GM18505 (cell line): Measurements from ENCODE around the gene AKAP13.
A peak's percentile ranks its signal among the peaks of the same experiment; 100 is the strongest.
"Not testable (repeated sequence)": the region's sequence is repeated elsewhere in the genome, so short reads cannot be mapped to it uniquely, and the experiment has no call there.

Experiments
- ATAC-seq: cut with Tn5 transposase; IDR thresholded peaks from one replicate; pipeline ENCODE4 v1.9.1; 2021; ENCODE audit not compliant: unreplicated experiment
- POLR2A ChIP-seq: IDR thresholded peaks from 4 replicates; pipeline ENCODE4 v1.6.1; 2011; ENCODE audit warnings: borderline replicate concordance; ENCODE audit not compliant: insufficient read depth, insufficient read length; ENCODE audit errors: extremely low read depth

Gene AKAP13

DNA sequence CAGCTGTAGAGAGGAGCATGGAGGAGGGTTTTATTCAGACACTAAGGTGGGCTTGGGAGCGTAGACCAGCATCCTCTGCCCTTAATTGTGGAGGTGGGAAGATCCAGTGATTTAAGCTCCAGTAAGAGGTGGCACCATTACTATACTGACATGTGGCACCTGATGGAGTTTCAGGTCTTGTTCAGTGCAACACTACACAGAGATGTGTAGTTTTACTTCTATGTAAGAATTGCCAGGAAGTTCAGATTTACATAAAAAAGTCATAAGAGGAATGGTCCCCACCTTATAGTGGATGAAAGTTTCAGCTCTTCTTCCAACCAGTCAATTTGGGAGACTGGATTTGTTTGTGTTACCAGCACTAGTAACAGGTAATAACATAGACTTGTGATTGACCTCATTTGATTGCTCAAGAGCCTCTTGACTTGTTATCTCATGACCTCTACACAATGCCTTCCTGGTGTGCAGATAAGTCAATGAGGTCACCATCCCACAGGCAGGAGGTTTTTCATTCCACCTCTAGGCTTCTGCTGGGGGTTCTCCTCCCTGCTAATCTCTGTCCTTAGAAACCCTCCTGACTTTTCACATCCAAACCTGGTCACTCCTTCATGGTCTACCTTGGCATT, 33.8 kb upstream of the AKAP13 start:
- not testable (repeated sequence) for ATAC-seq

DNA sequence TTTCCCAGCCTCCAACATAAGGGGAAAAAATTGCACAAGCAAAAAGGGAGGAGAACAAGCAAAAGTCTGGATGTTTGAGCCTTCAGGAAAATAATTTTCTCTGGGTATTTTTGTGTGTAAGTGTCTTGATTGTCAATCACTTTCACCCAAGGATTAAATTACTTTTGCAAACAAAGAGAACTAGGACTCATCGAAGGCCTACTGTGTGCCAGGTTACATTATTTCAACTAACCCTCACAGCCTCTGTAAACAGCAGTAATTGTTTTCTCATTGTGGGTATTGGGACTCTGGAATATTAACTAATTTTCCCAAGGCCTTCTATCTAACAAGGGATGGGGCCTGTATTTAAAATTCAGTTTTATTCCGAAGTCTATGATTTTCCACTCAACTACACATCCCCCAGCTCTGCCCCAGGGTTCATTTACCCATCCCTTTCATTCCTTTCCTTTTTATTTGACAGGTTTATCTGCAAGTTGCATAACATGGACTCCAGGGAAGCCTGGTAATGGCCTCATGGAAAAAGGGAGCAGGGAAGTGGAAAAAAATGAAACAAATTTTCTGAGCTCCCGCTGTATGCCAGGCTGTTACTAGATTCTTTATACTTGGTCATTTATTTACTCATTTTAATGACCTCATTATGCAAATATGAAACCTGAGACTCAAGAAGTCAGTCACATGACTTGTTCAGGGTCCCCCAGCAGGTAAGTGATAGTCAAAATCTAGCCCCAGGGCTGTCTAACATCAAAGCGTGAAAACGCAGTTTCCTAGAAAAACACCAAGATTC, 32.9 kb upstream of the AKAP13 start:
- not testable (repeated sequence) for ATAC-seq

DNA sequence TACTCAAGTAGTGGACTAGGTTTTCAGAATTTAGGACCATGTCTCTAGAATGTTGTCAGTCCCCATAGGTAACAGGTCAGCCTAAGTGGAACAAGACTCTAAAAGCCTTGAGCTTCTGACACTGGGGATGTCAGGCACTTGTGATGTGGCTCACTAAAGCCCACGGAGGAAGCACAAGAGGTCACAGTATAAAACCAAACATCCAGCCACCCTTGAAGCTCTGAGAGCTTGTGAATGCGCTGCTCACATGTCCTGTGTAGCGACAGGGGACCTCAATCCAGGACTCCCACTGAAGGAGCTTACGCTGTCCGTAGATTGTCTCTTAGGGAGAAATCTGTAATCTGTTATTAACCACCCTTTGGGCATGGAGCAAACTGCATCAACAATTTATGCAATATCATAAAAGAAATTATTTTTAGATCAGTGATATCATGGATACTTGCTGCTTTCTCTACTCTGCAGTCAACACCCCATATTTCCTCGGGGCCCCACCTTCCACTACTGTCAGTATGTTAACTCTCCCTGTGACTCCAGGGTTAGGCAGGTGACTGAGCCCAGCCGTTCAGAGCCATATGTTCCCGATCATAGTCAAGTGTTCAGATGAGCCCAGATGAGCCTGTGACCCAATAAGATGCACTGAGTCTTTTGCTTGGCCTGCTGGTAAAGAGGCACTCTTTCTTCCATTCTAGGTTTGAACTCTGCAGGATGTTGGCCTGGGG, 32.2 kb upstream of the AKAP13 start:
- not testable (repeated sequence) for ATAC-seq

- ATAC-seq = not testable (repeated sequence)
Measured at GRCh38 chr15:85349062-85349461, 31.3 kb upstream of the AKAP13 start.

DNA sequence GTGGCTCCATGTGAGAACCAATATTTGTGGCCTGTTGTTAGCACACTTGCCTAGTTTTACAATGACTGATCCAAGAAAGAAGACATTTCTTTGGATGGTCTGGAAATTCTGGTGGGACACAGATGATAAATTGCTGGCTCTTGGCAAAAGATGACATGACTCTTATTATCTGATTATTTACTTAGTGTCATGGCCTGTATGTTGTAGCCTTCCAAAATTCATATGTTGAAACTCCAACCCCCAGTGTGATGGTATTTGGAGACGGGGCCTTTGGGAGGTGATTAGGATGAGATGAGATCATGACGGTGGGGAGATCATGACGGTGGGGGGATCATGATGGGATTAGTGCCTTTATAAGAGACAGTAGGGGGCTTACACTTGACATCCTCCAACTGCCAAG, 30.0 kb upstream of the AKAP13 start:
- no peak for TF ChIP-seq POLR2A
- ATAC-seq = no peak

DNA sequence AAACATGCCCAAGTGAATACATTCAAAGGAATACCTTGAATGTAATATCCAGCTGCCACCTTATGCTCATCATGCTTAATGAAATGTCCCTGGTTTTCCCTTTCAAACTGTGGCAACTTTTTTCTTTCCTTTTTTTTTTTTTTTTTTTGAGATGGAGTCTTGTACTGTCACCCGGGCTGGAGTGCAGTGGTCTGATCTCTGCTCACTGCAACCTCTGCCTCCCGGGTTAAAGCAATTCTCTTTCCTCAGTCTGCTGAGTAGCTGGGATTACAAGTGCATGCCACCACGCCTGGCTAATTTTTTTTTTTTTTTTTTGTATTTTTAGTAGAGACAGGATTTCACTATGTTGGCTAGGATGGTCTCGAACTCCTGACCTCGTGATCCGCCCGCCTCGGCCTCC, 28.9 kb upstream of the AKAP13 start:
- ATAC-seq = not testable (repeated sequence)

DNA sequence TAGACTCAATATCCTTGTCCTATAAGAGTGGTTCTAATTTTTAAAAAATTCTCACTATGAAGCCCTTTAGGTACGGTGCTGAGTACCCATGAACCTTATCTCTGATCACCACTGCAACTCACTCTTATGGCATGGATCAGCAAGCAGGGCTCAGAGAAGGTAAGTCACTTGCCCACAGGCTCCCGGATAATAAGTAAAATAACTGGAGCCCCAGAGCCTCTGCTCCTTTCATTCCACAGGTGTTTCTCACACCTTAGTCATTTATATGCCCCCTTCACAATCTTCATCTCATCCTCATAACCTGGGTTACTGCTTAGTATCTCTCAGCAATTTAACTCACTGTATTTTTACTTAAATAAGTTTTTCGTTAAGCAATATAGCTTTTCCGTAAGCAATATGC, 28.4 kb upstream of the AKAP13 start:
- TF ChIP-seq POLR2A = no peak
- ATAC-seq = no peak

DNA sequence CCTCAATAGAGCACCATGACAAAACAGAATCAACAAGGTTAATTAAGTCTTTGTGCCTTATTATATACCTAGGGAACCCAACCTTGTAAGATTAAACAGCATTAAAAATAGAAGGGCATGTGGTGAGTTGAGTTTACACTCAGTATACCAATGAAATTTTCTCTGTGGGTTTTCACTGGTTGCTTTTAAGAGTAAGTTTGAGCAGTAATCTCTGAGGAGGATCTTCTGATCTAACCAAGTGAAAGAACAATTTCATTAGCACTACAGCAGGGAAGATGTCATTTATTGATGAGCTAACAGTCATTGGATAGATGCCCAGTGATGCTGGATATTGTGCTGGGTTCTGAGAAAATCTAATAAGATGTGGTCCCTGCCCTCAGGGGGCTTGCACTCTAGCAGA, 26.9 kb upstream of the AKAP13 start:
- no peak for ATAC-seq
- TF ChIP-seq POLR2A = no peak

- TF ChIP-seq POLR2A = no peak
- ATAC-seq = no peak
Measured at GRCh38 chr15:85354461-85354860, 25.9 kb upstream of the AKAP13 start.

- ATAC-seq = no peak
- TF ChIP-seq POLR2A = no peak
Measured at GRCh38 chr15:85354948-85355347, 25.5 kb upstream of the AKAP13 start.

GRCh38 chr15:85356276-85356675, 24.1 kb upstream of the AKAP13 start:
- no peak for TF ChIP-seq POLR2A
- no peak for ATAC-seq

GRCh38 chr15:85361323-85361722, 19.1 kb upstream of the AKAP13 start:
- ATAC-seq = peak; percentile 75
- no peak for TF ChIP-seq POLR2A

GRCh38 chr15:85362436-85363081, 17.8 kb upstream of the AKAP13 start:
- no peak for ATAC-seq
- no peak for TF ChIP-seq POLR2A

GRCh38 chr15:85365980-85366379, 14.4 kb upstream of the AKAP13 start:
- no peak for ATAC-seq
- TF ChIP-seq POLR2A = no peak
